Measurements from ENCODE around the gene TLR3.

Gene TLR3

GRCh38 chr4:186108391-186108790, 39.4 kb downstream of the TLR3 start:
- no peaks in the 10 kb centered on the region for H3K79me2 ChIP-seq
- H3K4me1 ChIP-seq = no peaks in the 10 kb centered on the region
- no peak overlapping the region for H3K4me3 ChIP-seq (ENCODE audit: low read depth, low read length)
- H3K36me3 ChIP-seq (ENCODE audit: control insufficient read depth, insufficient read depth, low read length) = no peaks in the 10 kb centered on the region
- H2AFZ ChIP-seq = no peak overlapping the region
- no peaks in the 10 kb centered on the region for H3K9me3 ChIP-seq (ENCODE audit: control insufficient read depth, low read length)
- no peak overlapping the region for H3K27ac ChIP-seq
- H3K4me2 ChIP-seq (ENCODE audit: low read length) = no peak overlapping the region
- TF ChIP-seq CTCF (IDR thresholded peaks at IDR 0.05) = no peak
- no peak overlapping the region for H3K9ac ChIP-seq
- no peaks in the 10 kb centered on the region for H3K27me3 ChIP-seq (ENCODE audit: control insufficient read depth, insufficient read depth, low read length)

GRCh38 chr4:186109245-186109644, 40.3 kb downstream of the TLR3 start:
- Histone ChIP-seq H3K27me3 (ENCODE audit: control insufficient read depth, insufficient read depth, low read length) (no peaks in the 10 kb centered on the region), H3K27ac (no peak overlapping the region), H3K4me1 (no peaks in the 10 kb centered on the region), H3K9ac (no peak overlapping the region), H3K79me2 (no peaks in the 10 kb centered on the region), H3K4me2 (ENCODE audit: low read length) (no peak overlapping the region), H3K9me3 (ENCODE audit: control insufficient read depth, low read length) (no peaks in the 10 kb centered on the region), H2AFZ (no peak overlapping the region), H3K4me3 (ENCODE audit: low read depth, low read length) (no peak overlapping the region), H3K36me3 (ENCODE audit: control insufficient read depth, insufficient read depth, low read length) (no peaks in the 10 kb centered on the region)
- TF ChIP-seq CTCF (IDR thresholded peaks at IDR 0.05) = no peak

GRCh38 chr4:186116697-186117096, 47.7 kb downstream of the TLR3 start:
- no peaks in the 10 kb centered on the region for H3K27me3 ChIP-seq (ENCODE audit: control insufficient read depth, insufficient read depth, low read length)
- TF ChIP-seq CTCF (IDR thresholded peaks at IDR 0.05) = no peak
- H3K4me1 ChIP-seq = no peaks in the 10 kb centered on the region
- H3K9me3 ChIP-seq (ENCODE audit: control insufficient read depth, low read length) = no peaks in the 10 kb centered on the region
- H3K27ac ChIP-seq = no peak overlapping the region
- H3K4me2 ChIP-seq (ENCODE audit: low read length) = no peak overlapping the region
- H3K79me2 ChIP-seq = no peaks in the 10 kb centered on the region
- no peaks in the 10 kb centered on the region for H3K36me3 ChIP-seq (ENCODE audit: control insufficient read depth, insufficient read depth, low read length)
- no peak overlapping the region for H3K4me3 ChIP-seq (ENCODE audit: low read depth, low read length)
- H3K9ac ChIP-seq = no peak overlapping the region
- H2AFZ ChIP-seq = no peak overlapping the region

GRCh38 chr4:186118582-186118981, 49.6 kb downstream of the TLR3 start:
- H3K4me3 ChIP-seq (ENCODE audit: low read depth, low read length) = no peak overlapping the region
- no peaks in the 10 kb centered on the region for H3K36me3 ChIP-seq (ENCODE audit: control insufficient read depth, insufficient read depth, low read length)
- H3K9ac ChIP-seq = no peak overlapping the region
- no peak for TF ChIP-seq CTCF (IDR thresholded peaks at IDR 0.05)
- no peak overlapping the region for H2AFZ ChIP-seq
- no peaks in the 10 kb centered on the region for H3K4me1 ChIP-seq
- H3K27me3 ChIP-seq (ENCODE audit: control insufficient read depth, insufficient read depth, low read length) = no peaks in the 10 kb centered on the region
- H3K79me2 ChIP-seq = no peaks in the 10 kb centered on the region
- H3K27ac ChIP-seq = no peak overlapping the region
- no peak overlapping the region for H3K4me2 ChIP-seq (ENCODE audit: low read length)
- no peaks in the 10 kb centered on the region for H3K9me3 ChIP-seq (ENCODE audit: control insufficient read depth, low read length)

- Histone ChIP-seq H3K79me2 (no peaks in the 10 kb centered on the region), H3K4me2 (ENCODE audit: low read length) (no peak overlapping the region), H3K9me3 (ENCODE audit: control insufficient read depth, low read length) (no peaks in the 10 kb centered on the region), H3K27me3 (ENCODE audit: control insufficient read depth, insufficient read depth, low read length) (no peaks in the 10 kb centered on the region), H3K4me1 (no peaks in the 10 kb centered on the region), H3K36me3 (ENCODE audit: control insufficient read depth, insufficient read depth, low read length) (no peaks in the 10 kb centered on the region), H3K27ac (no peak overlapping the region), H3K9ac (no peak overlapping the region), H2AFZ (no peak overlapping the region), H3K4me3 (ENCODE audit: low read depth, low read length) (no peak overlapping the region)
- no peak for TF ChIP-seq CTCF (IDR thresholded peaks at IDR 0.05)
Measured at GRCh38 chr4:186121057-186121456, 52.1 kb downstream of the TLR3 start.
